HG03066 (cell line): ENCODE results near the gene HSD17B3.
"Not testable (repeated sequence)": the region's sequence is repeated elsewhere in the genome, so short reads cannot be mapped to it uniquely, and the experiment has no call there.

ENCODE experiments used
- ATAC-seq: cut with Tn5 transposase; IDR thresholded peaks from one replicate; pipeline ENCODE4 v1.9.1; 2021; ENCODE audit warnings: low read depth; ENCODE audit not compliant: unreplicated experiment

Gene HSD17B3

DNA sequence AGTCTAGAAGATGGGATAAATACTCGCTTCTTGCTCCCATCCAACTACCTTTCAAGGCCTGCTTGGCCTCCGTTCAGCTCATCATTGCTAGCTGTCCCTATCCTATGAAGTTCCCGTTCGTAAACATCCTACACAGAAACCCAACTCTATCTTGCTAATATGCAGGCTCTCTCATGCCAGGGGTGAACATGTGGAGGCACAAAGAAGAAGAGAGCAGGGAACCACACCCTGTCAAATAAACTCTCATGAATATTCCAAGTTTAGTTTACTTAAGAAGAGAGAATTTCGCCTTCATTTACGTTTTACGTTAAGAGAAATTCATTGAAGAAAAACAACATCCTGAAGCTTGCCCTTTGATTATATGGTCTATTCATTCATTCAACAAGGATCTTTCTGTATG lies 7.9 kb upstream of the HSD17B3 start:
- no peak for ATAC-seq

DNA sequence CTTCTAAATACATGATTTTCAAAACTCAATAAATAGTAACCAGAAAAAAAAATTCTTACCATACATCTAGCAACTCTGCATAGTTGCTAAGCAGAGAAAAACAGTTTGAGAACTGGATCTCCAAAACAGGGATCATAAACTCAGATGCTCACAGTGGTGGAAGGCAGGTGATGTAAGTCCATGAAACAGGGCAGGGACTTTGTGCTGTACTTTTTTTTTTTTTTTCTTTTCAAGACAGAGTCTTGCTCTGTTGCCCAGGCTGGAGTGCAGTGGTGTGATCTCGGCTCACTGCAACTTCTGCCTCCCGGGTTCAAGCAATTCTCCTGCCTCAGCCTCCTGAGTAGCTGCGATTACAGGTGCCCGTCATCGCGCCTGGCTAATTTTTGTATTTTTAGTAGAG lies 5.0 kb upstream of the HSD17B3 start:
- ATAC-seq, result not testable (repeated sequence)

- ATAC-seq, result no peak
Observed at GRCh38 chr9:96305171-96305570, 3.2 kb upstream of the HSD17B3 start.

DNA sequence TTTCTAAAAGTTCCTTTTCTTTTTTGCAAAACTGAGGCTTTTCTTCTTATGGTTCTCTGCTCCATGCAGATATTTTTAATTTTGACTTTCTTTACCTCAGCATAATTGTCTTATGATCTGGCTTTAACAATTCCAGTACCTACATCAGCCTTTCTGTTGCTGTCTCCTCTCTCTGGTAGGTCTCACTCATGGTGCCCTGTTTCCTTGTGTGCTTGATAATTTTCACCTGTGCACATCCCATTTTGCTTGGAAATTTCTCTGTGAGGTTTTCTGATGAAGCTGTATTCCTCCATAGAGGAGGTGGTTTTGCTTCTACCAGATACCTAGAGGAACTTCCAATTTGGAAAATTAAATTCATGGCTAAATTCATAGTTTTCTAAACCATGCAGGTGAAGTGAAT lies 2.3 kb upstream of the HSD17B3 start:
- no peak for ATAC-seq

- no peak for ATAC-seq
Observed at GRCh38 chr9:96299823-96300222, 2.2 kb downstream of the HSD17B3 start.

GRCh38 chr9:96294159-96294545 lies 7.8 kb downstream of the HSD17B3 start:
- no peak for ATAC-seq

DNA sequence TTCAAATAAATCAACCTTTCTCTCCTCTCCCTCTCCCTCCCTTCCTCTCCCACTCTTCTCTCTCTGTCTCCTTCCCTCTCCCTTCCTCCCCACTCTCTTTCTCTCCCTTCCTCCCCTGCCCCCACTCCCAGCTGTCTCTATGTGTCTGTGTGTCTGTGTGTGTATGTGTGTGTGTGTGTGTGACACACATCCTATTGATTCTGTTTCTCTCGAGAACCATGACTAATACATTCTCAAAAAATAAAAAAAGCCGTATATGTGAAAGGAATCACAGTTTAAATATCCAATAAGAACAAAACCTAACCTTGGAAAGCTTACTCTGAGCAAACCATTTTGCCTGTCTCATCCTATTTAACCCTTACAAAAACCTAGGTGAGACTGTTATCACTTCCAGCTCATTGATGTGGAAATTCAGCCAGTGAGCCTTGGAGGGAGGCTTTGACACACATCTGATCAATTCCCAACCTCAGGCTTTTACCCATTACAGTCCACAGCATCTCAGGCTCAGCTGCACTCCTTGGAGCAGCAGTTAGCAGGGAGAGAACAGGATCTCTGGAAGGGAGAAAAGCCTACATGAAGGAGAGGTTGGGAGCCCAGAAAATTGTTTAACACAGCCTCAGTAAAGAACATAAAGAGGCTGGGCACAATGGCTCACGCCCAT lies 8.3 kb downstream of the HSD17B3 start:
- ATAC-seq, result no peak

- no peak for ATAC-seq
Observed at GRCh38 chr9:96289392-96289791, 12.6 kb downstream of the HSD17B3 start.

DNA sequence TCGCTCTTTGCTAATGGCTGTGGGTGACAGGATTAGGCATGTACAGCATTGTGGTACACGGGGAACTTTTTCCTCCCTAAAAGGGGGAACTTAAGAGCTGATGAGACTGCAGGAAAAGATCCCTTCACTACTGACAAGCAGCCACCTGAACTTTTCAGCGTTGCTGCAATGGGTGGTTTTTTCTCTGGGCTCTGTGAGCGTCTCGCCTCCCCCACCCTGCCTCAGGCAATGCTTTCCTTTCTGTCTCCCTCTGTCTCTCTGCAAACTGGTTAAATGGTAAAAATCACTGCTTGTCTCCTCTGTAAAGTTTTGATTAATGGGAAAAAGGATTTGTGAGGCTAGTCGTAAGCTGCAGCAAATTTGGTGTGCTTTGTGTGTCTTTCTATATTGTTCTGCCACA lies 20.3 kb downstream of the HSD17B3 start:
- ATAC-seq, result no peak

DNA sequence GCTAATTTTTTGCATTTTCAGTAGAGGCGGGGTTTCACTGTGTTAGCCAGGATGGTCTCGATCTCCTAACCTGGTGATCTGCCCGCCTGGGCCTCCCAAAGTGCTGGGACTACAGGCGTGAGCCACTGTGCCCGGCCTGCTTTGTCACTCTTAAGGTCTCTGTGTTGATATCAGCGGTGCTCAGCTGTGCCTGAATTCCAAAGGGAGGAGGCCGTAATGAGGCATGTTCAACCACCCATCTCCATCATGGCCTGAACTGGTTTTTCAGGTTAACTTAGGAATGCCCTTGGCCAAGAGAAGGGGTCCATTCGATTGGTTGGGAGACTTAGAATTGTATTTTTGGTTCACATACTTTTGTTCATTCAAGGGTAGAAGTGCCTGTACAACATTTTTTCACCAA lies 22.0 kb downstream of the HSD17B3 start:
- no peak for ATAC-seq

DNA sequence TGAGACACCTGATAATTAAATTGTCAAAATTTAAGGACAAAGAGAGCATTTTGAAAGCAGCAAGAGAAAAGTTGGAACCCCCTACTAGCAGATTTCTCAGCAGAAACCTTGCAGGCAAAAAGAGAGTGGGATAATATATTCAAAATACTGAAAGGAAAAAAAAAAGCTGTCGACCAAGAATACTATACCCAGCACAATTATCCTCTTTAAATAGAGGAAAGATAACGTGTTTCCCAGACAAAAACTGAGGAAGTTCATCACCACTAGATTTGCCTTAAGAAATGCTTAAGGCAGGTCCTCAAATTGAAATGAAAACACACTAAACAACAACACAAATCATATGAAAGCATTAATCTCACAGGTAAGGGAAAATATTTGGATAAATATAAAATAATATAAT lies 27.0 kb downstream of the HSD17B3 start:
- ATAC-seq, result no peak

- ATAC-seq, result no peak
Observed at GRCh38 chr9:96270236-96270744, 31.7 kb downstream of the HSD17B3 start.

GRCh38 chr9:96258967-96259366 lies 43.0 kb downstream of the HSD17B3 start:
- no peak for ATAC-seq

DNA sequence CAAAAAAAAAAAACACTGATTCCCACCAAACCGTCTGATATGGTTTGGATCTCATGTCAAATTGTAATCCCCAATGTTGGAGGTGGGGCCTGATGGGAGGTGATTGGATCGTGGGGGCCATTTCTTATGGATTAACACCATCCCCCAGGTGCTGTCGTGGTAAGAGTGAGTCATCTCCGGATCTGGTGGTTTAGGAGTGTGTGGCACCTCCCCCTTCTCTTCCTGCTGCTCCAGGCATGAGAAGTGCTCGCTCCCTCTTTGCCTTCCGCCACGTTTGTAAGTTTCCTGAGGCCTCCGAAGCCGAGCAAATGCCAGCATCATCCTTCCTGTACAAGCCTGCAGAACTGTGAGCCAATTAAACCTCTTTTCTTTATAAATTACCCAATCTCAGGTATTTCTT lies 45.2 kb downstream of the HSD17B3 start:
- no peak for ATAC-seq

DNA sequence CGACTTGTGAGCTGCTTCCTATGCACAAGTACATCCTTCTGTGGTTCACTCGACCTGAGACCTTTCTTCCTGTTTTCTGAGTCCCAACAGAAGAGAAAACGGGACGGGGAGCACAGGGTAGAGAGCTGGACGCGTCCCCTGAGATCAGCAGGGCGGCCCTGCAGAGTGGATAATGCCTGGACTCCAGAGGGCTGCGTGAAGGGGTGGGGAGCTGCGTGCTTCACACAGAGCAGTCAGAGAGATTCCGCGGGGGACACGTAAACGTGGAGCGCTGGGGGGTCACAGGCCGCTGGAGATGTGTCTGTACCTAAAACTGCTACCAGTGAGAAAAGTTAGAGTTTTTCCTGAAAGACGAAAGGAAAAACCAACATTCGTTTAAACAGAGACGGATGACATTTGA lies 46.3 kb downstream of the HSD17B3 start:
- ATAC-seq, result no peak

- no peak for ATAC-seq
Observed at GRCh38 chr9:96253059-96253696, 48.8 kb downstream of the HSD17B3 start.

GRCh38 chr9:96251451-96251850 lies 50.5 kb downstream of the HSD17B3 start:
- no peak for ATAC-seq

DNA sequence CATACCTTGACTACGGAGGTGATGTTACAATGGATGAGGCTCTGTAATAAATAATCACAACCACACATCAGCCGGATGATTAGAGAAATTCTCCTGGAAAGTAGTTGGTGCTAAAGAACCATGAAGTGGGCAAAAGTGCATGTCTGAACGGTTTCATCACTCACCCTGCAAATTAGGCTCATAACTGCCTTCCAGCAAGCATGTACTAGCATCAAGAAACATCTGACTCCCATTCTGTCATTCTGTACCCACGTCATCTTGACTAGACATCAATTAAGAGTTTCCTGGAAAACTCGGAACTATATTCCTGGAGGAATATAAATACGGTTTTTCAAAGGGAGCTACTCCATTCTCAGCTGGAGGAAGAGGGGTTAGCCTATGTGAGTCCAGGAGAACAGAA lies 52.2 kb downstream of the HSD17B3 start:
- no peak for ATAC-seq

DNA sequence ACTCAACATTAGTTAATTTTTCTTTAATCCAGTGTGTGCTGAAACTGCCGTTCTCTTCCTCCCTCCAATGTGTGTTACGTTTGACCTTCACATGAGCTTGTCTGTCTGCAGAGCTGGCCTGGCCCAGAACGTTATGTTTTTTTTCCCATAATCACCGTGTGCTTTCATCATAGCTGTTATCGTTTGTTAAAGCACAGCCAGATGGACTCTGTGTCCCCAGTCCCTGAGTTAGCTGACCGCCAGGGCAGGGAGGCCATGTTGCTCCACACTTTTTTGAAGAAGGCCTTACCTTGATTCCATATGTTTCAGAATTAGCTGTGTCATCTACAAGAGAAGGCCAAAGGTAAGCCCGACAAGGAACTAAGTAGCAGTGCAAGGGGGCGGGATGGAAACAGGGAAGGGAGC lies 55.7 kb downstream of the HSD17B3 start:
- ATAC-seq, result no peak

GRCh38 chr9:96245399-96245798 lies 56.6 kb downstream of the HSD17B3 start:
- no peak for ATAC-seq

DNA sequence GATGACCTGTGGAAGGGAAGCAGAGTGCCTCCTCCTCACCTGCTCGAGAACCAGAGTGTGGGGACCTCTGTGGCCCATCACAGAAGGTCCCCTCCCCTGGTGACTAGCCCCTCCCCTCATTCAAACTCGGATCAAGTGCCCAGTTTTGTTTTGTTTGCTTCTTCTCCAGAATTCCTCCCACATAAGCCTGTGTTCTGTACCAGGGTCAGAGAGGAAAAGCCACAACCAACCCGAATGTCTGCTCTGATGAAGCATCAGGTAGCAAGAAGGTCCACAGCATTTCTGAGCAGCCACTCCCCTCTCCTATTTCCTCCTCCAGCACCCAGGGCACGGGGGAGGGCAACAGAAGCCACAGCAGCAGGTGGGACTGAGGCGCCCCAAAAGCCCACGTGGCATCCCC lies 58.2 kb downstream of the HSD17B3 start:
- ATAC-seq, result no peak

DNA sequence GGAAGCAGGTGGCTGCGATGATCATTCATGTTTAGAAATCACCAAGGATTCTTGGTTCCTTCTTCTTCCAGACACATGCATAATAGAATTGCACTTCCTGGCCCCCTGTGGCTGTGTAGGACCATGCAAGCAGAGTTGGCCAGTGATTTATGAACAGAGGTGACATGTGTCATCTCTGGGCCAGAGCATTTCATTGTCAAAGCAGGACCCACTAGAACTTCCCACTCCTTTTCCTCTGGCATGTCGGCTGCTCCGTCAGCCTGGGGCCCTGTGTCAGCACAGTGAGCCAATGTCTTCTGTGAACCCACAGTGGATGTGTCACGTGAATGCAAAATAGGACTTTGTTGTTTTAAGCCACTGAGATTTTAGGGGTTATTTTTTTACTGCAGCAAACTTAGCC lies 59.2 kb downstream of the HSD17B3 start:
- ATAC-seq, result no peak
